Right forelimb (tissue), 1 donor: ENCODE results near the gene VPS13D.
"Not testable (repeated sequence)": the region's sequence is repeated elsewhere in the genome, so short reads cannot be mapped to it uniquely, and the experiment has no call there.

Experiments
- DNase-seq: peaks from one replicate; pipeline ENCODE4 v3.0.0-alpha.2; 2018

The VPS13D gene

DNA sequence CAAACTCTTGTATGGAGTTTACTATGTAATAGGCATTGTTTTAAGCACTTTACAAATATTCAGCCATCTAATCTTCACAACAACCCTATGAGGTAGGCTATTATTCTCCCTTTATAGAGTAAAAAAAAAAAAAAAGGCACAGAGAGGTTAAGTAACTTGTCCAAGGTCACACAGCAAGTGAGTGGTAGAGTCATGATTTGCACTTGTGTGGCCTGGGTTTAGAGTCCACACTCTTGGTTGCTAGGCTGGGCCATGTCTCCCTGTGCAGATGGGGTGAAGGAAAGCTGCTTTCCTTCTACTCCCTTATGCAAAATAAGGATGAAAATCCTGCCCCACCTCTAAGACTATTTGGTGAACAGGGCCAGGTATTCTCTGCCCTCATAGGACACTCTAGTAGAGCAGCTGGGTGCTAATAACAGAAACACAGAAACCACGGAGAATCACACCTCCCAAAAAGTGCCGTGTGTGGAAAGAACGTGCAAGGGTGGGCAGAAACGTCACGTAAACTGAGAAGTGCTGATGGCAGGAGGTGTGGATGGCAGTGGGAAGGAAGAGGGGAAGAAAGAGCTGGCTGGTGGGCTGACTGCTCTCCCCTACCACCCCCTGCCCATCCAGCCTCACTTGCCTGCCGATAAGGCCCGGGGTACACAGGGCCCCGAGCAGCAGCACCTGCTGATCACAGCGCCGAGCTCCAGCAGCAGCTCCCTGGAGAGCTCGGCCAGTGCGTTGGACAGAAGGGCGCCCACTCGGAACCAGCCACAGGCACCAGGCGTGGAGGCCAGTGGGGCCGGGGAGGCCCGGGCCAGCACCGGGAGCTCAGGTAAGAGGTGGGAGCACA, 28.3 kb upstream of the VPS13D start:
- DNase-seq, result no peak

DNA sequence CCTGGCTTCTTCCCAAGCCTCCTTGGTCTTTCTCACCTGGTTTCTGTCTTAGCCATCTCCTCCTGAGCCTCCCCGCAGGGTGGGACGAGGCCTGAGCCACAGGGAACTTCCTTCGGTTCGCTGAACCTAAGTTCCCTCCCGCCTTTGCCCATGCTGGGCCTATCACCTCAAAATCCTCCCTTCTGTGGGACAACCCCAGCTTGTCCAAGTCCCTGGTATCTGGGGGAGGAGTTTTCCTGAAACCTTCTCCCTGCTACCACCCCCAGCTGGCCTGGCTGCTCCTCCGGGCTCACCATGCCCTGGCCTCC, 27.7 kb upstream of the VPS13D start:
- DNase-seq, result no peak

DNA sequence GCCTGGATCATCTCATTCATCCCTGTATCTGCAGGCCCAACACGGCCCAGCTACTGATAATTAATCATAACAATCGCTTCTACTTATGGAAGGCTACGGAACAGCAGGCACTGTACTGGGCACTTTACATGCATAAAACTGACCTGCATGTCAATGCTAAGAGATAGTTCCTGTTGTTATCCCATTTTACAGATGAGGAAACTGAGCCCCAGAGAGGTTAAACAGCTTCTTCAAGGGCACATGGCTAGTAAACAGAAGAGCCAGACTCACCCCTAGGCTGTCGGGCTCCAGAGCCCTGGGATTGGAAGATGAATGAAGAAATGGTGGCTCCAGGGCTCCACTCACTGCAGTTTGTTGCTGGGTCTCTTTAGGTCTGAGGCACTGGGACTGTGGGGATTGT, 27.3 kb upstream of the VPS13D start:
- DNase-seq, result no peak

DNA sequence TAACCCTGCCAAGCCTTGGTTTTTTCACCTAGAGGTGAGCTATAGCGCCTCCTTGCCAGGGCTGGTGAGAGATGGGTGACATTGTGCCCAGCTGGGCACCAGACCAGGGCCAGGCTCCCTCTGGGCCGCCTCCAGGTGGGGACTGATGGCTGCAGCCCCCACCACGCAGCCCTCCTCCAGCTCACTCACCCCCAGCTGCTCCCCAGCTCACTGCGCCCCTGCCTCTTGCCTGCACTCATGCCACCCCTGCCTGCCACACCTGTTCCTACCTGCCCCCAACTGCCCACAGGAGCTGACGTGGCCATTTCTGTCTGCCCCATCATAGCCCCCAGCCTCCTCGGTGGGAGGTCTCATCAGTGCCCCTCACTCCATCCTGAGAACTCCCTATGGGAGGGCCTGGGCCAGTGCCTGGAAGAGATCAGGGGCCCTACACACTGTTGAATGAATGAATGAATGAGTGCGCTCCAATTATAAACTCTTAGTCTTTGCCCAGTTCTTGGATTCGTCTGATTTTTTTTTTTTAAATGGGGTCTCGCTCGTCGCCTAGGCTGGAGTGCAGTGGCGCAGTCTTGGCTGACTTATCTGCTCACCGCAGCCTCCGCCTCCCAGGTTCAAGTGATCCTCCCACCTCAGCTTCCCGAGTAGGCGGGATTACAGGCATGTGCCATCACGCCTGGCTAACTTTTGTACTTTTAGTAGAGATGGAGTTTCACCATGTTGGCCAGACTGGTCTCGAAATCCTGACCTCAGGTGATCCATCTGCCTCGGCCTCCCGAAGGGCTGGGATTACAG, 26.4 kb upstream of the VPS13D start:
- DNase-seq, result no peak

DNA sequence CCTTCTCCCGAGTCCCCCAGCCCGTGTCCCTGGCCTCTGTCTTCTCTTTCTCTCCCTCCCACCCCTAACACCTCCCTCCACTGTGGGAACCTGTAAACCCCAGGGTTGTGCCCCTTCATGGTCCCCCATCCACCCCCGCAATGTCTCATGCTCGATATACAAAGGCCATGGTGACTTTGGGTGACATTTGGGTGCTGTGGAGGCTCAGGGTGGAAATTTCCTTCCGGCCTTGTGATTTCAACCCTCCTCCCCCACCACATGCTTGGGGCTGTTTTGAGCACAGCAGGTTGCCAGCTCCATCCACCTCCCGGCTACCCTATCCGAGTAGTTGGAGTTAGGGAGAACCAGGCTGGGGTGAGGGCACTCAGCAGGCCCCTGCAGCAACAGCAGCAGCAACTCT, 25.7 kb upstream of the VPS13D start:
- DNase-seq, result no peak

DNA sequence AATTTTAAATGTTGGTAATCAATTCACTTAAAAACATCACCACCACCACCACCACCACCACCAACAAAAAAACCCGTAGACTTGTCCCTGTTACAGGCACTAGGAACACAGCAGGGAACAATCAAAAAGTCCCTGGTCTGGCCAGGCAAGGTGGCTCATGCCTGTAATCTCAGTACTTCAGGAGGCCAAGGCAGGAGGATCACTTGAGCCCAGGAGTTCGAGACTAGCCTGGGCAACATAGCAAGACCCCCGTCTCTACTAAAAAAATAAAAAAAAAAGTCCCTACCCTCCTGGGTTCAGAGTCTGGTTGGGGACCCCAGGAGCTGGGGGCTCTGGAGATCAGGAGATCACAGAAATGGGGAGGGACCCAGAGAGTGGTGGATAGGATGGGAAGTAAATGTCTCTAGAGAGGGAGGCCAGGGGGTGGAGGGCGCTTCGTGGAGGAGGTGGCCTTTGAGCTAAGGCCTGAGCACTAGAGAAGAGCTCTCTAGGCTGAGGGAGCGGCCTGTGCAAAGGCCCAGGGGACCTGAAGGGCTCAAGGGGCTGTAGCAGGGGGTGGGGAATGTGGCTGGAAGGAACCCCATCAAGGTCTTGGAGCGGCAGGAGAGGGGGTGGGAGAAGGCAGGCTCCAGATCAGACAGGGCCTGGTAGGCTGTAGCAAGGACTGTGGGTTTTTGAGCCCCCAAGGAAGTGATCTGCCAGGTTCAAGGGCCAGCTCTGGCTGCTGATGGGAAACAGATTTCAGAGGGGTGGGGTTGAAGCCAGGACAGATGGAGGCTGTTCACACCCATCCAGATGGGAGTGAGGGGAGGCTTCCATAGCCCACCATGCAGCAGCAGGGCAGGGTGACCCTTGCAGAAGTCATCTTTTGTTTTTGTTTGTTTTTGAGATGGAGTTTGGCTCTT, 24.8 kb upstream of the VPS13D start:
- DNase-seq, result no peak

DNA sequence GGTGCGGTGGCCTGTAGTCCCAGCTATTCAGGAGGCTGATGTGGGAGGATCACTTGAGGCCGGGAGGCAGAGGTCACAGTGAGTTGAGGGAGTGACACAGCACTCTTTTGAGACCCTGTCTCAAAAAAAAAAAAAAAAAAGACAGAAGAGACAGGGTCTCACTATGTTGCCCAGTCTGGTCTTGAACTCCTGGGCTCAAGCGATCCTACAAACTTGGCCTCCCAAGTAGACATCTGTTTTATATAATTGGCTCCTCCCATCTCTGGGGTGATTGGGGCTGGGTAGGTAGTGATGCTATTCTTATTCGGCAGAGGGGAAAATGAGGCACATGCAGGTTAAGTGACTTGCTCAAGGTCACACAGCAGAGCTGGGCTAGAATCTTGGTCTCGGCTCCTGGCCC, 23.6 kb upstream of the VPS13D start:
- DNase-seq, result no peak

DNA sequence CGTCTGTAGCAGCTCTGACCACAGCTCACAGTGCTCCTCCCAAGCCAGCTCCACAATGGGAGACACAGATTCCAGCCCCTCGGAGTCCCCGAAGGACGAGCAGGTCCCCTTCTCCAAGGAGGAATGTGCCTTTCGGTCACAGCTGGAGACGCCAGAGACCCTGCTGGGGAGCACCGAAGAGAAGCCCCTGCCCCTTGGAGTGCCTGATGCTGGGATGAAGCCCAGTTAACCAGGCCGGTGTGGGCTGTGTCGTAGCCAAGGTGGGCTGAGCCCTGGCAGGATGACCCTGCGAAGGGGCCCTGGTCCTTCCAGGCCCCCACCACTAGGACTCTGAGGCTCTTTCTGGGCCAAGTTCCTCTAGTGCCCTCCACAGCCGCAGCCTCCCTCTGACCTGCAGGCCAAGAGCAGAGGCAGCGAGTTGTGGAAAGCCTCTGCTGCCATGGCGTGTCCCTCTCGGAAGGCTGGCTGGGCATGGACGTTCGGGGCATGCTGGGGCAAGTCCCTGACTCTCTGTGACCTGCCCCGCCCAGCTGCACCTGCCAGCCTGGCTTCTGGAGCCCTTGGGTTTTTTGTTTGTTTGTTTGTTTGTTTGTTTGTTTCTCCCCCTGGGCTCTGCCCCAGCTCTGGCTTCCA, 22.9 kb upstream of the VPS13D start:
- no peak for DNase-seq

DNA sequence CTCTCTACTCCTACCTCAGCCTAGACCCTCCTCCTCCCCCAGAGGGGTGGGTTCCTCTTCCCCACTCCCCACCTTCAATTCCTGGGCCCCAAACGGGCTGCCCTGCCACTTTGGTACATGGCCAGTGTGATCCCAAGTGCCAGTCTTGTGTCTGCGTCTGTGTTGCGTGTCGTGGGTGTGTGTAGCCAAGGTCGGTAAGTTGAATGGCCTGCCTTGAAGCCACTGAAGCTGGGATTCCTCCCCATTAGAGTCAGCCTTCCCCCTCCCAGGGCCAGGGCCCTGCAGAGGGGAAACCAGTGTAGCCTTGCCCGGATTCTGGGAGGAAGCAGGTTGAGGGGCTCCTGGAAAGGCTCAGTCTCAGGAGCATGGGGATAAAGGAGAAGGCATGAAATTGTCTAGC, 21.6 kb upstream of the VPS13D start:
- DNase-seq, result no peak

DNA sequence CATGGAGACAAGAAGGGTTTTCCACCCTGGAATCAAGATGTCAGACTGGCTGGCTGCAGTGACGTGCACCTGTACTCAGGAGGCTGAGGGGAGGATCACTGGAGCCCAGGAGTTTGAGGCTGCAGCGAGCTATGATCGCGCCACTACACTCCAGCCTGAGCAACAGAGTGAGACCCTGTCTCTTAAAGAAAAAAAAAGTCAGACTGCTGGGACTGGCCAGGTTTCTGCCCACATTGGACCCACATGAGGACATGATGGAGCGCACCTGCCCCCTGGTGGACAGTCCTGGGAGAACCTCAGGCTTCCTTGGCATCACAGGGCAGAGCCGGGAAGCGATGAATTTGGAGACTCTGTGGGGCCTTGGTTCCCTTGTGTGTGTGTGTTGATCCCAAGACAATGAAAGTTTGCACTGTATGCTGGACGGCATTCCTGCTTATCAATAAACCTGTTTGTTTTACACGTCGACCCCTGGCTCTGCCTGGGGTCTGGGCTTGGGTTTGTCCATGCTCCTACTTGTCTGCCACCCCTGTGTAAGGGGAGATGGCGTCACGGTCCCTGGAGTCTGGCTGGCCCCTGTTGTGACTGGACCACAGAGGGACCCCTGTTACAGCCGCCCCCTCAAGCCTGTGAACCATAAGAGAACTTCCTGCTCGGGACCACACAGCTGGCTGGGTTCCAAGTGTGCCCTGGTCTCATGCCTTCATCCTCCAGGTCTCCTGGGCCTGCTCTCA, 20.9 kb upstream of the VPS13D start:
- DNase-seq, result peak; percentile 91

DNA sequence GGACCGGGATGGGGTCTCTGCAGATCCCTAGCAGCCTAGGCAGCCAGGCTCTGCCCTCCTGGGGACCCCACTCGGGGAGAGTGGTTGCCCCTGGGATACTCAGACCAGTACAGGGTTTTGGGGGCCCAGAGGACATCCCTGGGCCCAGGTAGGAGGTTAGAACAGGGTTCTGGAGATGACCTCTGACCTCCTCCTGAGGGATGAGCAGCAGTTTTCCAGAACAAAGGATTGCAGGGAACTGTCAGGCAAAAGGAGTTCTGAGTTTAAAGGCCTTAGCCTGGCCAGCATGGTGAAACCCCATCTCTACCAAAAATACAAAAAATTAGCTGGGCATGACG, 20.4 kb upstream of the VPS13D start:
- DNase-seq, result no peak

DNA sequence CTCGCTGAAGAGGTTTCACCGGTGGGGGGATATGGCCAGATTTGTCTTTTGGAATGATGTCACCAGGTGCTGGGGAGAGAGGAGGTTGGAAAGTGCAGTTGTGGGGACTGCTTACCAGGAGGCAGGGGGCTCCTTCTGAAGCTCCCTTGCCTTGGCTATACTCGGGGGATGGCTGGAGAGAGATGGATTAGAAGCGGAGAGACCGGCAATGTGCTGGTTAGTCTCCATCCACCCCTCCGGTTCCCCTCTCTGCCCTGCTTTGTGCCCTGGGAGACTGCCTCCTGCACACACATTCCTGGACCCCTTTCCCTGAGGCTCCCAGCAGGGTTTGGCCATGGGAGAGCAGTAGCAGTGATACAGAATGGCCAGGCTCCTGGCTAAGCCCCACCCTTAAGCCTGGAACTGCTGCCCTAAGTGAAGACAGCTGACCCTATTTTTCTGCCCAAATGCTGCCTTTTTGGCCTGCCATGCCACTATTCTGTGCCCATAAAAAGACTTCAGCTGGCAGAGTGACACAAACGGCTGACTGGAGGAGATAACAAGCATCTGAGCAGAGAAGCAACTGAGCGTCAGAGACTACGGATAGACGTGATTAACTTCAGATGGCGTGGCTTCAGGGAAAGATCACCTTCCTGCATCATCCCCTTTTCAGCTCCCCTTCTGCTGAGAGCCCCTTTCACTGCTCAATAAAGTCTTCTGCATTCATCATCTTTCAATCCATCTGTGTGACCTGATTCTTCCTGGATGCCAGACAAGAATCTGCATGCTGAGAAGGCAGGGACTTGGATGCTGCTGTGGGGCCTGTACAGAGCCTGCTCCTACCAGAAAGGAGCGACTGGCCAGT, 14.5 kb upstream of the VPS13D start:
- DNase-seq, result no peak

DNA sequence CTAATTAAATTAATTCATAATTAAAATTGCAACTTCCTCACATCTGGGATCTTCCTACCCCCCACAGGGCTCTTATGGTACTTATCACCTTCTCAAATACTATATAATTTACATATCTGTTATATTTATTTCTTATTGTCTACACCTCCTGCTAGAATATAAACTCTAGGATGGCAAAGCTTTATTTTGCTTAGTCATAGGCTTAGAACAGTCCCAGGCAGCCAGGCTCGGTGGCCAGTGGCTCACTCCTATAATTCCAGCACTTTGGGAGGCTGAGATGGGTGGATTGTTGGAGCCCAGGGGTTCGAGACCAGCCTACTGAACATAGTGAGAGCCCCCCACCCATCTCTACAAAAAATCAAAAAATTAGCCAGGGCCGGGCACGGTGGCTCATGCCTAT, 10.0 kb upstream of the VPS13D start:
- no peak for DNase-seq

DNA sequence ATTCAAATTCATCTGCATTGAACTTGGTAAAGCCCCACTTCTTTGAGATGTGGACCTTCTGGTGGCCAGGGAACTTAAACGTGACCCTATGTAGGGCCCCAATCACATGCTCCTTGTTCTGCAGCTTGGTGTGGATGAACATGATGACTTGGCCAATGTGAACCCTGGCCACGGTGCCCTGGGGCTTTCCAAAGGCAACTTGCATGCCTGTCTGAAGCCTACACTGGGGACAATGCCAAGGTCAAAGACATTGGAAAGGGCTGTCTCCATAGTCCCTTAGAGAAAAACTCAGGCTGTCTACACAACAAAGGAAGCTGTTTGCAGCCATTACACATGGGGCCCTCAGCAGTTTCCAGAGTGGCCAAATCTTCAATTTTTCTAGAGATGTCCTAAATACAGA, 8.9 kb upstream of the VPS13D start:
- DNase-seq, result no peak

DNA sequence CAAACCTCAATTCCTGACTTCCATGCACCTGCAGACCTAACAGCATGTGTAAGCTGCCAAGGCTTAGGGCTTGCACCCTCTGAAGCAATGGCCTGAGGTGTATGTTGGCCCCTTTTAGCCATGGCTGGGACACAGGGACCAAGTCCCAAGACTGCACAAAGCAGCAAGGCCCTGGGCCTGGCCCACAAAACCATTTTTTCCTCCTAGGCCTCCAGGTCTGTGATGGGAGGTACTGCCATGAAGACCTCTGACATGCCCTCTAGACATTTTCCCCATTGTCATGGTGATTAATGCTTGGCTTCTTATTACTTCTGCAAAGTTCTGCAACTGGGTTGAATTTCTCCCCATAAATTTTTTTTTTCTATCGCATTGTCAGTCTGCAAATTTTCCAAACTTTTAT, 7.1 kb upstream of the VPS13D start:
- not testable (repeated sequence) for DNase-seq

DNA sequence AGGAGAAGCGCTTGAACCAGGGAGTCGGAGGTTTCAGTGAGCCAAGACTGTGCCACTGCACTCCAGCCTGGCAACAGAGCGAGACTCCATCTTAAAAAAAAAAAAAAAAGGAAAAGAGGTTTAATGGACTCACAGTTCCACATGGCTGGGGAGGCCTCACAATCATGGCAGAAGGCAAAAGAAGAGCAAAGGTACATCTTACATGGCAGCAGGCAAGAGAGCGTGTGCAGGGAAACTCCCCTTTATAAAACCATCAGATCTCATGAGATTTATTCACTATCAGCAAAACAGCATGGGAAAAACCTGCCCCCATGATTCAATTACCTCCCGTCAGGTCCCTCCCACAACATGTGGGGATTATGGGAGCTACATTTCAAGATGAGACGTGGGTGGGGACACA, 5.7 kb upstream of the VPS13D start:
- not testable (repeated sequence) for DNase-seq

DNA sequence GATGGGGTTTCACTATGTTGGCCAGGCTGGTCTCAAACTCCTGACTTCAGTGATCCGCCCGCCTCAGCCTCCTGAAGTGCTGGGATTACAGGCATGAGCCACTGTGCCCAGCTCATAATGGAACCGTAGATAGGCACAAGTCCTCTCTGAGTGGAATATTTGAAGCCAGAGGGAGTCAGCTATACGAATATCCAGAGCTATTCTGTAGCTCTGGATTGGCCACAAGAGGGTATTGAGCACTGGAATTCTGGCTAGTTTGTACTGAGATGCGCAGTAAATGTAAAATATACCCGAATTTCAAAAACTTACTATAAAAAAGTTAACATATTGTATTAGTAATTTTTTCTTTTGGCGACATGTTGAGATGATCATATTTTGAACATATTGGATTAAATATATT, 851 bp upstream of the VPS13D start:
- DNase-seq, result no peak

DNA sequence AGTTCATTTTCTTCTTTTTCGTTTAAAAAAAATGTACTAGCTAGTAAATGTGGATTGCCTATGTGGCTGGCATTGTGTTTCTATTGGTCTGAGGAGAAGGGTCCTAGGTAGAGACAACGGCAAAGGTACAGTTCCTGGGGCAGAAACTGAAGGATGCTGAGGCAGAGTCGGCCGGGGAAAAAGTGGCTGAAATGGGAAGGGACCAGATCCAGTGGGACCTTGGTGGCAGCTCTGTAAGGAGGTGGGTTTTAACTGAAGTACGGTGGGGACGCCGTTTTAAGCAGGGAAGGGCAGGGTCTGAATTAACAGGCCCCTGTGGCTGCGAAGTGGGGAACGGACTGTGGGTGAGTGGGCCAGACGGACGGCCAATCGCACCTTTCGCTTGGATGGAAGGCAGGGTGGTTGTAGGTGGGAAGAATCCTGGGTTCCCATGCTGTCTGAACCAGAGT, 420 bp upstream of the VPS13D start:
- no peak for DNase-seq

DNA sequence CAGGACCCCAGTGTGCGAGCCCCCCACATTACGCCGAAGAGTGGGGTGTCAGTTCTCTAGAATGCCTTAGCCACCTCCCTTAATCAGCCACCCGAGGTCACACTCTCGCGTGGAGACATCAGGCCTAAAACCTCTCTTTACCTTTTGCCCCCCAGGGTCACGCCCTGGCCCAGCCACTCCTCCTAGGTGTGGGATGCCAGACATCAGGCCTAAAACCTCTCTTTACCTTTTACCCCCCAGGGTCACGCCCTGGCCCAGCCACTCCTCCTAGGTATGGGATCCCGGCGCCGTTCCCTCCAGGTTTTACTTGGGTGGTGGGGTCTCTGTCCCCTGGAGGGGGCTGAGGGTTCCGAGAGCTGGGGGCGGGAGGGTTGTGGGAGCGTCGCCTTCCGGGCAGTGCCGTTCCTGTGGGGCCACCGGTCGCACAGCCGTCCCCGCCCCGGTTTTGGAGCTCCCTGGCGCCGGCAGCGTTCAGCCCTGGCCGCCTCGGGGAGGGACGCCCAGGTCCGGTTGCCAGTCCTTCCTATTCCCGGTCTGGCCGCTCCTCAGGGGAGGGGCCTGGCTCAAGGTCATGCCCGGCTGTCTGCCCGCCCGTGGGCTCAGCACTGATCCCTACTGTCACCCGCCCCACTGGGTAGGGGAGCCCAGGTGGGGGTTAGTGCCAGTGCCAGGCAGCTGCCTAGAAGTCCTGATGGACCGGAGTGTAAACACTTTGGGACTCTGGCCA, 882 bp downstream of the VPS13D start:
- peak; percentile 61 for DNase-seq

DNA sequence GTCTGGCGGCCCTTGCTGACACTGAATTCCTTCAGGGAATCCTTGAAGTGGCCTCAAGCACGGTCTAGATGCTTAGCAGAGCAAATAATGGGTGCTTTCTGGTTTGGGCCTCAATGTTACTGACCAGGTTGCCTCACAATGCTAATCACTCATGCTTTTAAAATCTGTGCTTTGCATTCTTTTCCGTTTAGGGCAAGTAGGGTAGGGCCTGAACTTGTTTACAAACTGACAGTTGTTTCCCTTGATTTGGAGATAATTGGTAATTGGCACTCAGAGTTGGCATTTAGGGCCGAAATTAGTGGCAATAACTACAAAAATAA, 1.4 kb downstream of the VPS13D start:
- DNase-seq, result no peak

DNA sequence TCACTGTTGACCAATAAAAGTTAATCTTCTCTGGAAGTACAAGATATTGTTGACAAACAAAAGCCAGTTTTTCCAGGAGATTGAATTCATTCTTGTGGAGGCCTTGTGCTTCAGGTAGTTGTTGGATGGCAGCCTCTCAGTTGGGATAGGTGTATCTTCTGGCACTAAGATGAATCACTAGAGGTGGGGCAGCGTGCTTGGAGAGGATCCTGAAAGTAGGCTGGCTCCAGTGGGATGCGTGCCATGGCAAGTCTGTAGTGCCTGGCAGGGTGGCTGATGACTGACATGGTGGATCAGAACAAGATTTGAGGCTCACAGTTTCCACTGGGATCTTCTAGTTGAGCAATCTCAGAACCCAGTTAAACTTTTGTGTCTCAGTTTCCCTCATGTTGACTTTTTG, 2.4 kb downstream of the VPS13D start:
- DNase-seq, result no peak
